GM13976 (cell line): ENCODE results near the gene ADD2.

Experiments used
- DNase-seq: peaks from one replicate; pipeline ENCODE4 v3.0.0; 2012; ENCODE audit warnings: low spot score
- CTCF ChIP-seq: IDR thresholded peaks from 2 replicates; pipeline ENCODE4 v1.5.1; 2012; ENCODE audit warnings: borderline replicate concordance, mild to moderate bottlenecking; ENCODE audit not compliant: insufficient read depth; ENCODE audit errors: extremely low read depth, missing control alignments, control extremely low read depth
- in situ Hi-C: fragments of 300-500 bp; cut with MboI; formaldehyde crosslinking; loops from one replicate; pipeline ENCODE4 v1.12.0; 2022; ENCODE audit warnings: low sequenced_read_pairs, mixed read lengths, inconsistent platforms; ENCODE audit not compliant: unreplicated experiment

Gene ADD2

GRCh38 chr2:70674636-70675430, 93.2 kb downstream of the ADD2 start:
- in situ Hi-C loops, result no loop called here
- DNase-seq, result no peak
- TF ChIP-seq CTCF, result no peak

- no peak for DNase-seq
- in situ Hi-C loops, result no loop called here
- no peak for TF ChIP-seq CTCF
Measured at GRCh38 chr2:70673041-70673647, 94.9 kb downstream of the ADD2 start.

- in situ Hi-C loops, result no loop called here
- no peak for DNase-seq
- TF ChIP-seq CTCF, result no peak
Measured at GRCh38 chr2:70671092-70671675, 96.8 kb downstream of the ADD2 start.

GRCh38 chr2:70670626-70671025, 97.4 kb downstream of the ADD2 start:
- no peak for DNase-seq
- no peak for TF ChIP-seq CTCF
- in situ Hi-C loops, result no loop called here

DNA sequence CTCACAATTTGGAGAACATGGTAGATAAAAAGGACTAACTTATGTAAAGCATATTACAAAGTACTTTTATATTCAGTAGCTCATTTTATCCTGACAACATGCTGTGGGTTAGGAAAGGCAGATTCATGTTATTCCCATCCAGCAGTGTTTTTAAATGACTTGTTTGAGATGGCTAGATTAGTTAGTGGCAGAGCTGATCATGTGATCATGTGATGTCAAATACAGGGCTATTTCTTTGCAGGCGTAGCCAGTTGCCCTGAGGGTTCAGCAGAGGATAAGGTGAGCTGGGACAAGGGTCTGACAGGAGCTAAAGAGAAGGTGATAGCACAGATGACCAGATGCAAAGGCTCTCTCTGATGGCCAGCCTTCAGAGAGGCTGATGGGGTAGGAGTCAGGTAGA, 97.8 kb downstream of the ADD2 start:
- DNase-seq, result no peak
- no peak for TF ChIP-seq CTCF
- in situ Hi-C loops, result no loop called here

DNA sequence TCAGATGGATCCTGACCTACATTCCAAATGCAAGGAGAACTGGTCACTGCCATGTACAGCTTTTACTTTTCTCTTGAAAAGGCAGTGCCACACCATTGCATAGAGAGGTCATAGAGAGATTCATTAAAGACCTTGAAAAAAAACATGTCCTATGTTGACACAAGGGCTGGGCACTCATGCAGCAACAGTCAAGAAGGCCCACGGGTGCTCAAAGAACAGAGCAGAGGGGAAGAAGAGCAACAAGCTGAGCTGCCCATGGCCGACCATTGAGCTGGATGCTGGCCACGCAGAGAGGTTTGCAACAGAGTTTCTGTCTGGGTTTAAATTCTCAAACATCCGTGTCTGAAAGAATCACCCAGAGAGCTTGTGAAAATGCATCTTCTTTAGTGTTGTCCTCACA, 99.1 kb downstream of the ADD2 start:
- no peak for TF ChIP-seq CTCF
- in situ Hi-C loops, result no loop called here
- DNase-seq, result no peak
